SK-N-SH treated with all-trans-retinoic acid at 6 μM for 48 hours (cell line): ENCODE measurements around the gene CCDC183.
"Not testable (repeated sequence)": the region's sequence is repeated elsewhere in the genome, so short reads cannot be mapped to it uniquely, and the experiment has no call there.

Experiments
- BACH2 ChIP-seq: fragments of 250-450 bp; sonication (Bioruptor Pico); IDR thresholded peaks from 2 replicates; pipeline ENCODE4 v1.9.0; 2021; ENCODE audit warnings: mild to moderate bottlenecking, borderline replicate concordance
- CREB5 ChIP-seq: fragments of 250-450 bp; sonication (Bioruptor Pico); IDR thresholded peaks from 2 replicates; pipeline ENCODE4 v1.5.1; 2020; ENCODE audit warnings: low read depth, mild to moderate bottlenecking, moderate library complexity
- CSRNP3 ChIP-seq: fragments of 250-450 bp; sonication (Bioruptor Pico); IDR thresholded peaks from 2 replicates; pipeline ENCODE4 v1.5.1; 2021; ENCODE audit warnings: mild to moderate bottlenecking, moderate library complexity
- GLIS3 ChIP-seq: fragments of 250-450 bp; sonication (Bioruptor Pico); IDR thresholded peaks from 2 replicates; pipeline ENCODE4 v1.5.0; 2020; ENCODE audit warnings: mild to moderate bottlenecking, moderate library complexity
- ISL1 ChIP-seq: fragments of 250-450 bp; sonication (Bioruptor Pico); IDR thresholded peaks from 2 replicates; pipeline ENCODE4 v2.1.2; 2022; ENCODE audit warnings: mild to moderate bottlenecking, moderate library complexity
- OSR1 ChIP-seq: fragments of 250-450 bp; sonication (Bioruptor Pico); IDR thresholded peaks from 2 replicates; pipeline ENCODE4 v1.8.0; 2022; ENCODE audit warnings: moderate library complexity, mild to moderate bottlenecking, inconsistent platforms
- PATZ1 ChIP-seq: fragments of 250-450 bp; sonication (Bioruptor Pico); IDR thresholded peaks from 2 replicates; pipeline ENCODE4 v1.8.0; 2020; ENCODE audit warnings: mild to moderate bottlenecking, moderate library complexity, borderline replicate concordance
- POU6F1 ChIP-seq: fragments of 250-450 bp; sonication (Bioruptor Pico); IDR thresholded peaks from 2 replicates; pipeline ENCODE4 v1.8.0; 2021; ENCODE audit warnings: low read depth, mild to moderate bottlenecking, moderate library complexity, borderline replicate concordance
- PPARA ChIP-seq: fragments of 250-450 bp; sonication (Bioruptor Pico); IDR thresholded peaks from 2 replicates; pipeline ENCODE4 v1.5.0; 2020; ENCODE audit warnings: mild to moderate bottlenecking, borderline replicate concordance
- TCF4 ChIP-seq: fragments of 250-450 bp; sonication (Bioruptor Pico); IDR thresholded peaks from 2 replicates; pipeline ENCODE4 v1.8.0; 2021; ENCODE audit warnings: mild to moderate bottlenecking, moderate library complexity, borderline replicate concordance
- TSHZ2 ChIP-seq: fragments of 250-450 bp; sonication (Bioruptor Pico); IDR thresholded peaks from 2 replicates; pipeline ENCODE4 v1.5.0; 2020; ENCODE audit warnings: mild to moderate bottlenecking, moderate library complexity
- ZFP30 ChIP-seq: fragments of 450-650 bp; formaldehyde crosslinking; IDR thresholded peaks from 2 replicates; pipeline ENCODE4 v1.5.0; 2022; ENCODE audit warnings: mild to moderate bottlenecking, moderate library complexity
- ZNF565 ChIP-seq: fragments of 450-650 bp; formaldehyde crosslinking; conservative IDR thresholded peaks from 2 replicates; pipeline ENCODE4 v1.5.0; 2020; ENCODE audit warnings: low read depth, mild to moderate bottlenecking, moderate library complexity

- not testable (repeated sequence) for TF ChIP-seq ZFP30; GLIS3 (CRISPR knock-in tag); PATZ1 (CRISPR knock-in tag); PPARA (CRISPR knock-in tag); POU6F1 (CRISPR knock-in tag); CREB5 (CRISPR knock-in tag); OSR1; BACH2 (CRISPR knock-in tag); TSHZ2 (CRISPR knock-in tag); TCF4 (CRISPR knock-in tag); ZNF565 (CRISPR knock-in tag); CSRNP3 (CRISPR knock-in tag); ISL1 (CRISPR knock-in tag)
Measured at GRCh38 chr9:136843159-136843800, 47.1 kb downstream of the CCDC183 start.
